ENCODE data around the gene NOTO.

GRCh38 chr2:73233154-73233931 is 31.0 kb downstream of the NOTO start, which contains the start of gene PRADC1:
- TF ChIP-seq CTCF (IDR thresholded peaks at IDR 0.05), result no peak
- peak; percentile 72 for TF ChIP-seq POLR2A (IDR thresholded peaks at IDR 0.05)

All from right lobe of liver (tissue), 4 donors.